OCI-LY3 (cell line): ENCODE measurements around the gene LCE3B.

Experiments
- H2AFZ ChIP-seq: fragments of 200-600, 300-600 bp; shearing (Covaris generic); 2 replicates; pipeline ENCODE4 v1.6.0; 2014; ENCODE audit warnings: antibody characterized with exemption, low read depth, low read length
- H3K27ac ChIP-seq: fragments of 200-600, 300-600 bp; sonication (generic); 2 replicates; pipeline ENCODE4 v1.5.1; 2014; ENCODE audit warnings: mild to moderate bottlenecking, low read length, moderate library complexity, mixed read lengths
- H3K27me3 ChIP-seq: fragments of 200-600, 300-600 bp; sonication (generic); 2 replicates; pipeline ENCODE4 v1.6.1; 2014; ENCODE audit warnings: low read depth, low read length, mixed read lengths
- H3K36me3 ChIP-seq: fragments of 200-600, 300-600 bp; sonication (generic); replicated peaks from 2 replicates; pipeline ENCODE3; 2014; ENCODE audit warnings: low read depth, low read length, mixed read lengths
- H3K4me1 ChIP-seq: fragments of 300-600, 200-600 bp; sonication (generic); 2 replicates; pipeline ENCODE4 v1.6.1; 2014; ENCODE audit warnings: low read length, mixed read lengths
- H3K4me2 ChIP-seq: fragments of 200-600, 300-600 bp; sonication (generic); 2 replicates; pipeline ENCODE4 v1.6.1; 2014; ENCODE audit warnings: low read length, mixed read lengths
- H3K4me3 ChIP-seq: fragments of 300-600, 200-600 bp; sonication (generic); 2 replicates; pipeline ENCODE4 v1.5.1; 2014; ENCODE audit warnings: antibody characterized with exemption, mild to moderate bottlenecking, low read length, moderate library complexity
- H3K79me2 ChIP-seq: fragments of 300-600, 200-600 bp; shearing (Covaris generic); 2 replicates; pipeline ENCODE4 v1.6.1; 2014; ENCODE audit warnings: mild to moderate bottlenecking, low read length, mixed read lengths
- H3K9ac ChIP-seq: fragments of 300-600, 200-600 bp; shearing (Covaris generic); 2 replicates; pipeline ENCODE4 v1.6.0; 2014; ENCODE audit warnings: mild to moderate bottlenecking, low read length, moderate library complexity
- H3K9me3 ChIP-seq: fragments of 200-600, 300-600 bp; shearing (Covaris generic); 2 replicates; pipeline ENCODE4 v1.6.1; 2014; ENCODE audit warnings: low read length, mixed read lengths; ENCODE audit not compliant: insufficient read depth
- H4K20me1 ChIP-seq: fragments of 200-600, 300-600 bp; sonication (generic); 2 replicates; pipeline ENCODE4 v1.6.1; 2016; ENCODE audit warnings: low read length, mixed read lengths; ENCODE audit not compliant: insufficient read depth
- EZH2phosphoT487 ChIP-seq: fragments of 200-600 bp; shearing (Covaris generic); IDR thresholded peaks from 2 replicates; pipeline ENCODE4 v1.6.1; 2018; ENCODE audit warnings: antibody characterized with exemption, mixed run types, low read depth
- TF ChIP-seq, protein P1 (sequence below): fragments of 200-600, 300-600 bp; sonication (generic); IDR thresholded peaks from 2 replicates; pipeline ENCODE4 v1.5.1; 2014; ENCODE audit warnings: antibody characterized with exemption, low read length, low read depth

Gene LCE3B

DNA sequence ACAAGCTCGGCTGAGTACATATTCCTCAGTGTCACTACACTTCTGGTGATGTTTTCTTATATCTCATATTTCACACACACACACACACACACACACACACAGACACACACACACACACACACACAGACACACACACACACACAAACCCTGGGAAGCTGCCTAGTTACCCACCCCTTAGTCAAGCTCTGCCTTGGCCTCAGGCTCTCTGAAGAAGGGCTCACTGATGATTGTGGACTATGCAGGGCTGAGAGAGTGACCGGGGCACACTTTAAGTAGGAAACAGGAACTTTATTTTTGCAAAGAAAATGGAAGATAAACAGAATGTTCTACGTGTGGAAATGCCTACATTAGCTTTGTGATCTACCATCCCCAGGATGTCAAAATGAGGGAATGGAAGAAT is 30.3 kb downstream of the LCE3B start:
- Histone ChIP-seq H3K27me3 (peaks cover 16% of the 10 kb centered on the region), H3K27ac (no peak overlapping the region), H3K4me2 (no peak overlapping the region), H3K79me2 (no peaks in the 10 kb centered on the region), H3K9ac (no peak overlapping the region), H2AFZ (no peak overlapping the region), H3K36me3 (no peaks in the 10 kb centered on the region), H3K4me3 (no peak overlapping the region), H3K9me3 (no peaks in the 10 kb centered on the region), H4K20me1 (no peaks in the 10 kb centered on the region; the same call in 1 of the 2 replicates), H3K4me1 (no peaks in the 10 kb centered on the region)
- TF ChIP-seq, protein P1, sequence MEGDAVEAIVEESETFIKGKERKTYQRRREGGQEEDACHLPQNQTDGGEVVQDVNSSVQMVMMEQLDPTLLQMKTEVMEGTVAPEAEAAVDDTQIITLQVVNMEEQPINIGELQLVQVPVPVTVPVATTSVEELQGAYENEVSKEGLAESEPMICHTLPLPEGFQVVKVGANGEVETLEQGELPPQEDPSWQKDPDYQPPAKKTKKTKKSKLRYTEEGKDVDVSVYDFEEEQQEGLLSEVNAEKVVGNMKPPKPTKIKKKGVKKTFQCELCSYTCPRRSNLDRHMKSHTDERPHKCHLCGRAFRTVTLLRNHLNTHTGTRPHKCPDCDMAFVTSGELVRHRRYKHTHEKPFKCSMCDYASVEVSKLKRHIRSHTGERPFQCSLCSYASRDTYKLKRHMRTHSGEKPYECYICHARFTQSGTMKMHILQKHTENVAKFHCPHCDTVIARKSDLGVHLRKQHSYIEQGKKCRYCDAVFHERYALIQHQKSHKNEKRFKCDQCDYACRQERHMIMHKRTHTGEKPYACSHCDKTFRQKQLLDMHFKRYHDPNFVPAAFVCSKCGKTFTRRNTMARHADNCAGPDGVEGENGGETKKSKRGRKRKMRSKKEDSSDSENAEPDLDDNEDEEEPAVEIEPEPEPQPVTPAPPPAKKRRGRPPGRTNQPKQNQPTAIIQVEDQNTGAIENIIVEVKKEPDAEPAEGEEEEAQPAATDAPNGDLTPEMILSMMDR: no peak
- TF ChIP-seq EZH2phosphoT487: no peak

DNA sequence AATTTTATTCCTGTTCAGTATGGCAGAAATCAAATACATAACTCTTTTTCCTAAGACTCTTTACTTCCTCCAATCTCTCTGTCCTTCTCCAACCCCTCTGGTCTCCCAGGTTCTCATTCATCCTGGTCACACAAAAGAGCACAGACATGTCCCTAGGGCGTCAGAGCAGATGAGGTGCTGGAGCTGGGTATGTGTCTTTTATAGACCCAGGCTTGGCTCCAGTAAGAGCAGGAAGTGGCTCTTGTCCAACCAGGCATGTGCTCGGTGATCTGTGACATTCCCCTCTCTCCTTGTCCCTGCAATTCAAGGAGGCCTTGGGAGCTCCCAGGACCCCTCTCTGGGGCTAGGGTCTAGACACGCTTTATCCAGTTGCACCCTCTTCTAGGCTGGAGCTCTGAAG is 31.5 kb downstream of the LCE3B start:
- H3K4me3 ChIP-seq: no peak overlapping the region
- H3K27ac ChIP-seq: no peak overlapping the region
- no peak overlapping the region for H3K9ac ChIP-seq
- no peaks in the 10 kb centered on the region for H3K36me3 ChIP-seq
- H3K4me1 ChIP-seq: no peaks in the 10 kb centered on the region
- no peaks in the 10 kb centered on the region; the same call in 1 of the 2 replicates for H4K20me1 ChIP-seq
- H3K4me2 ChIP-seq: no peak overlapping the region
- no peaks in the 10 kb centered on the region for H3K9me3 ChIP-seq
- peaks cover 16% of the 10 kb centered on the region for H3K27me3 ChIP-seq
- H3K79me2 ChIP-seq: no peaks in the 10 kb centered on the region
- no peak for TF ChIP-seq EZH2phosphoT487
- TF ChIP-seq, protein P1: no peak
- no peak overlapping the region for H2AFZ ChIP-seq

DNA sequence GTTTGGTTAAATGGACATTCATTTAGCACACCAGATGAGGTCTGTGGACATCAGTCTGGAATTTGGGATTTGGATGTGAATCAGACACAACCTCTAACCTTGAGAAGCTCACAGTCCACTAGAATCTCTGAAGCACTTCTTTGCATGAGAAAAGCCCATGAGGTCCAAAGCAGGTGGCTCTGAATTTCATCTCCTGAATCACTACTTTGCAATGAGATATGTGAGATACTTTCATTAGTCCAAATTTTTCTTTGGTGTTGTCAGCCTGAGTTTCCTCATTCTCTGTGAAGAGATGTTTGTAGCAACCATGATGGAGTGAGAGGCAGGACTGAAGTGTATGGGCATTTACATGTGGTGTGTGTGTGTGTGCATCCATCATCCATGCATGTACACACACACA is 33.0 kb downstream of the LCE3B start:
- peaks cover 16% of the 10 kb centered on the region for H3K27me3 ChIP-seq
- no peak overlapping the region for H3K4me2 ChIP-seq
- H3K9ac ChIP-seq: no peak overlapping the region
- no peak overlapping the region for H3K27ac ChIP-seq
- H3K4me3 ChIP-seq: no peak overlapping the region
- no peaks in the 10 kb centered on the region; the same call in 1 of the 2 replicates for H4K20me1 ChIP-seq
- no peaks in the 10 kb centered on the region for H3K4me1 ChIP-seq
- no peaks in the 10 kb centered on the region for H3K36me3 ChIP-seq
- no peaks in the 10 kb centered on the region for H3K79me2 ChIP-seq
- no peaks in the 10 kb centered on the region for H3K9me3 ChIP-seq
- no peak overlapping the region for H2AFZ ChIP-seq
- TF ChIP-seq EZH2phosphoT487: no peak
- TF ChIP-seq, protein P1: no peak

DNA sequence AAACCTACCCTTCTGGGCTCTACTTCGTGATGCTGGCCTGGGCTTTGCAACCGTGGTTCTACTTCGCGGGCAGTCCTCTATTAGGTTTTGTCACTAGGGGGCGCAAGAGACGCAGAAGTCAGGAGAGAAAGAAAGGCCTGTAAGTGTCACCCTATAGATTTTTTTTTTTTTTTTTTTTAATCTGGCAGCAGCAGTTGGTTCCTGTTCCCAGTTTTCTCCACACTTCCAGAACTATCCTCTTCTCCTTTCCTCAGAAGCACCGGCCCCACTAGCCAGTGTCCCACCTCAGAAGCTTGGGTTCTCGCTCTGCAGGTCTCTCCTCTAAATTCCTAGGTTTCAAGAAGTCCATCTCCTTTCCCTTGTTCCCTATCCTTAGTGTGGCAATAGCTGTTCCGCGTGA is 40.5 kb downstream of the LCE3B start:
- Histone ChIP-seq H3K9ac (no peak overlapping the region), H3K4me2 (no peak overlapping the region), H3K27ac (no peak overlapping the region), H3K79me2 (no peaks in the 10 kb centered on the region), H2AFZ (no peak overlapping the region), H3K27me3 (peaks cover 24% of the 10 kb centered on the region; the same call in 1 of the 2 replicates), H4K20me1 (no peaks in the 10 kb centered on the region), H3K4me1 (no peaks in the 10 kb centered on the region), H3K9me3 (no peaks in the 10 kb centered on the region), H3K4me3 (no peak overlapping the region), H3K36me3 (no peaks in the 10 kb centered on the region)
- TF ChIP-seq, protein P1: peak; percentile 92
- TF ChIP-seq EZH2phosphoT487: no peak
